ENCODE results near the gene GRK3.

The GRK3 gene

GRCh38 chr22:25760848-25761595 lies 196.5 kb downstream of the GRK3 start:
- Histone ChIP-seq H3K9me3 (replicated peaks in 1 of 11) (peaks cover 4 to 21% (median 16%) of the 10 kb centered on the region in 11 experiments), H3K27ac (peak overlapping the region in 3 of 11 experiments; percentile 18 to 67 (median 62); a peak in 4 of 22 replicates), H3K4me2 (peak overlapping the region in 8 of 11 experiments; percentile 9 to 80 (median 42); a peak in 11 of 22 replicates), H3K4me3 (no peak overlapping the region), H3K9ac (no peak overlapping the region), H3K4me1 (peaks cover 10 to 45% (median 30%) of the 10 kb centered on the region in 10 experiments; a peak in 19 of 20 replicates), H4K20me1 (no peaks in the 10 kb centered on the region), H3K36me3 (no peaks in the 10 kb centered on the region), H3K27me3 (no peaks in the 10 kb centered on the region)
- no peak for TF ChIP-seq Cebpa-rat (IDR thresholded peaks at IDR 0.05)

DNA sequence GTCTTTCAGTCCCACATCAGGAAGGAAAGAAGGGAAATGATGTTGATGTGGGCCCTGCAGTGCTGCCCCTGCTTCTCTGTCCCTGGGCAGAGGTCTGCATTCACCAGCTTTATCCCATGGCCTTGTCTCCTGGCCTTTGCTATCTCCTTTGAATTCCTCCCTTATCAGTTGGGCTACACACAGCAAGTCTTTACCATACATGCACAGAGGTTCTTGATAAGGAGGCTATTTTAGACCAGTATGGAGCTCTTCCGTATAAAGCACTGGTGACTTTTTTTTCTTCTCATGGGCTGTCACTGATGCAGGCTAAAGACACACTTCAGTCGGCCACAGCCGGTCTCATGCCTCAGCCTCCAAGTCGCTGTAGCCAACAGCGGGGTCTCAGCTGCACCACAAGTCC lies 197.7 kb downstream of the GRK3 start:
- no peak for TF ChIP-seq Cebpa-rat (IDR thresholded peaks at IDR 0.05)
- Histone ChIP-seq H4K20me1 (no peaks in the 10 kb centered on the region), H3K27me3 (no peaks in the 10 kb centered on the region), H3K9ac (no peak overlapping the region), H3K4me1 (peaks cover 10 to 44% (median 30%) of the 10 kb centered on the region in 10 experiments; a peak in 19 of 20 replicates), H3K9me3 (replicated peaks in 1 of 11) (peaks cover 16 to 32% (median 27%) of the 10 kb centered on the region in 11 experiments), H3K27ac (no peak overlapping the region), H3K4me3 (no peak overlapping the region), H3K36me3 (no peaks in the 10 kb centered on the region; a peak in 1 of 22 replicates), H3K4me2 (peak overlapping the region in 2 of 11 experiments; percentile 12 to 23; a peak in 2 of 22 replicates)

GRCh38 chr22:25763239-25763777 lies 198.8 kb downstream of the GRK3 start:
- peaks cover 7 to 34% (median 21%) of the 10 kb centered on the region in 10 experiments; a peak in 18 of 20 replicates for H3K4me1 ChIP-seq
- no peak overlapping the region for H3K27ac ChIP-seq
- no peak overlapping the region for H3K4me2 ChIP-seq
- H3K36me3 ChIP-seq, result no peaks in the 10 kb centered on the region; a peak in 1 of 22 replicates
- H3K9me3 ChIP-seq (replicated peaks in 1 of 11), result peaks cover 24 to 44% (median 37%) of the 10 kb centered on the region in 11 experiments
- H3K9ac ChIP-seq, result no peak overlapping the region
- H4K20me1 ChIP-seq, result no peaks in the 10 kb centered on the region
- no peaks in the 10 kb centered on the region for H3K27me3 ChIP-seq
- no peak for TF ChIP-seq Cebpa-rat (IDR thresholded peaks at IDR 0.05)
- no peak overlapping the region for H3K4me3 ChIP-seq

GRCh38 chr22:25764270-25765015 lies 200.0 kb downstream of the GRK3 start:
- H4K20me1 ChIP-seq, result no peaks in the 10 kb centered on the region
- H3K9ac ChIP-seq, result no peak overlapping the region
- no peak overlapping the region for H3K4me2 ChIP-seq
- peaks cover 7 to 25% (median 20%) of the 10 kb centered on the region in 10 experiments; a peak in 18 of 20 replicates for H3K4me1 ChIP-seq
- peaks cover 24 to 48% (median 40%) of the 10 kb centered on the region in 11 experiments for H3K9me3 ChIP-seq (replicated peaks in 1 of 11)
- no peaks in the 10 kb centered on the region for H3K27me3 ChIP-seq
- no peak for TF ChIP-seq Cebpa-rat (IDR thresholded peaks at IDR 0.05)
- H3K4me3 ChIP-seq, result no peak overlapping the region
- H3K36me3 ChIP-seq, result no peaks in the 10 kb centered on the region; a peak in 1 of 22 replicates
- no peak overlapping the region for H3K27ac ChIP-seq

GRCh38 chr22:25765016-25765367 lies 200.5 kb downstream of the GRK3 start:
- no peaks in the 10 kb centered on the region for H3K27me3 ChIP-seq
- no peak overlapping the region for H3K9ac ChIP-seq
- H4K20me1 ChIP-seq, result no peaks in the 10 kb centered on the region
- H3K4me2 ChIP-seq, result no peak overlapping the region
- no peak overlapping the region for H3K4me3 ChIP-seq
- H3K9me3 ChIP-seq (replicated peaks in 1 of 11), result peaks cover 24 to 48% (median 40%) of the 10 kb centered on the region in 11 experiments
- no peak for TF ChIP-seq Cebpa-rat (IDR thresholded peaks at IDR 0.05)
- peaks cover 4 to 23% (median 14%) of the 10 kb centered on the region in 10 experiments; a peak in 18 of 20 replicates for H3K4me1 ChIP-seq
- no peak overlapping the region for H3K27ac ChIP-seq
- H3K36me3 ChIP-seq, result no peaks in the 10 kb centered on the region; a peak in 1 of 22 replicates

DNA sequence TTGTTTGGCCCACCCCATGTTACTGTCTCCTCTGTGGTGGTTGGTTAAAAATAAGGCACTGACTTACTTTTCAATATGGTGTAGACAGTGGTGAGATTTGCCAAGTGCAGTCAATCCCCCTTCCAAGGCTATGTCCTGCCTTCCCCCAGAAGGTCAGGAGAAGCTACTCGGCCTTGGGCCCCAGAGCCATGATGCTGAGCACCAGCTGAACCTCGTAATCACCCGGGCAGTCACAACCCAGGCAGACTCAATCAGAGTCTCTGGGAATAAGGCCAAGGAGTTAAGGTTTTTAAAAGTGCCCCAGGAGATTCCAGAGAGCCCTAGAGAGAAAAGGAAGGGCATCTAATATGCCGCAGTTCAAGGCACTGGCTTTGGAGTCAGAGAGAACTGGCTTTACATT lies 201.3 kb downstream of the GRK3 start:
- H3K4me2 ChIP-seq, result no peak overlapping the region
- H3K27ac ChIP-seq, result no peak overlapping the region
- no peaks in the 10 kb centered on the region; a peak in 1 of 22 replicates for H3K36me3 ChIP-seq
- peaks cover 0 to 17% (median 6%) of the 10 kb centered on the region in 10 experiments; a peak in 16 of 20 replicates for H3K4me1 ChIP-seq
- H3K9me3 ChIP-seq (replicated peaks in 1 of 11), result peaks cover 24 to 56% (median 41%) of the 10 kb centered on the region in 11 experiments
- no peak overlapping the region for H3K4me3 ChIP-seq
- TF ChIP-seq Cebpa-rat (IDR thresholded peaks at IDR 0.05), result no peak
- no peaks in the 10 kb centered on the region for H4K20me1 ChIP-seq
- no peak overlapping the region for H3K9ac ChIP-seq
- no peaks in the 10 kb centered on the region for H3K27me3 ChIP-seq

GRCh38 chr22:25766418-25766817 lies 201.9 kb downstream of the GRK3 start:
- Histone ChIP-seq H3K27ac (no peak overlapping the region), H3K9me3 (replicated peaks in 1 of 11) (peaks cover 24 to 61% (median 41%) of the 10 kb centered on the region in 11 experiments), H3K4me1 (peaks cover 0 to 12% (median under 1%) of the 10 kb centered on the region in 10 experiments; a peak in 10 of 20 replicates), H3K9ac (no peak overlapping the region), H3K4me2 (no peak overlapping the region), H3K27me3 (no peaks in the 10 kb centered on the region), H3K4me3 (no peak overlapping the region), H4K20me1 (no peaks in the 10 kb centered on the region), H3K36me3 (no peaks in the 10 kb centered on the region; a peak in 1 of 22 replicates)
- no peak for TF ChIP-seq Cebpa-rat (IDR thresholded peaks at IDR 0.05)

DNA sequence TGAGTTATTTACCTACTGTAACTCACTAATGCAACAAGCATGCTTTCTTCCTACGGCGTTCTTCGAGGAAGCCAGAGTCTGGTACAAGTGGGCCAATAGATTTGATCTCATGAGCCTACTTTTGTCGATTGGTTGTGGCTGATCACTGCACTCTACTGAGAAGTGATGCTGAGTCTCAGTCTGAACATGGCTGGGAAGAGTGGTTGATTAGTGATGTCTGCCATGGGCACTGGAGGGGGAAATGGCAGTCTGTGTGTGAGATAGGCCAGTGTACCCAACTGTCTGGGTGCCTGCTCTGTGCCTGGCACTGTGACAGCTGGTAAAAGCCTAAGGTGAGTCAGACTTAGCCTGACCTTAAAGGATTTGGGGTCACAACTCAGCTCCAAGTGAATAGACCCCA lies 205.9 kb downstream of the GRK3 start:
- no peak for TF ChIP-seq Cebpa-rat (IDR thresholded peaks at IDR 0.05)
- Histone ChIP-seq H3K27me3 (no peaks in the 10 kb centered on the region), H3K36me3 (no peaks in the 10 kb centered on the region; a peak in 1 of 22 replicates), H3K4me3 (no peak overlapping the region), H3K27ac (no peak overlapping the region), H3K4me1 (peaks cover 0 to 10% (median 7%) of the 10 kb centered on the region in 10 experiments; a peak in 12 of 20 replicates), H3K9me3 (replicated peaks in 1 of 11) (peaks cover 24 to 47% (median 32%) of the 10 kb centered on the region in 11 experiments), H3K9ac (no peak overlapping the region), H3K4me2 (no peak overlapping the region), H4K20me1 (no peaks in the 10 kb centered on the region; a peak in 1 of 22 replicates)

DNA sequence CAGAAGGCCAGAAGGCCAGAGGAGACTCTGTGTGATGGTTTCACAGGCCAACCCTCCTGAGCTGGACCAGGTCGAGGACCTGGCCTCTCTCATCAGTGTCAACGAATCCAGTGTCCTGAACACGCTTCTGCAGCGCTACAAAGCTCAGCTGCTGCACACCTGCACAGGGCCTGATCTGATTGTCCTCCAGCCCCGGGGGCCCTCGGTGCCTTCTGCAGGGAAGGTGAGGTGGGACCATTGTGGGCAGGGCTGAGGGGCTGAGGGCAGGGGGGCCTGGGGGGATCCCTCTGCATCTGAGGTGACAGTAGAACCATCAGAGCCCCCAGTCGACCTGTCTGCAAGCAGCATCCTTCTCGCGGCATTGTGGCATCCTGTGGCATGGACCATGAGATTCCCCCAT lies 207.8 kb downstream of the GRK3 start:
- Histone ChIP-seq H3K9me3 (replicated peaks in 1 of 11) (peaks cover 7 to 27% (median 12%) of the 10 kb centered on the region in 11 experiments), H3K27me3 (no peaks in the 10 kb centered on the region), H3K27ac (no peak overlapping the region), H4K20me1 (no peaks in the 10 kb centered on the region; a peak in 1 of 22 replicates), H3K36me3 (no peaks in the 10 kb centered on the region), H3K4me1 (peaks cover 0 to 10% (median 7%) of the 10 kb centered on the region in 10 experiments; a peak in 12 of 20 replicates), H3K4me2 (peak overlapping the region in 7 of 11 experiments; percentile 5 to 60 (median 36); a peak in 10 of 22 replicates), H3K9ac (no peak overlapping the region), H3K4me3 (no peak overlapping the region)
- TF ChIP-seq Cebpa-rat (IDR thresholded peaks at IDR 0.05), result no peak

Measured in BLaER1 treated with 17β-estradiol and CSF1 and Interleukin-3, amounts not matched to agents 10 nM and 100 nM (cell line).